Astrocyte (in vitro differentiated cells and primary cell): ENCODE measurements around the gene TINCR. TPM values are rescaled to one million over a fixed set of nuclear protein-coding genes. Genes with fewer than 3 reads are reported as not detected.
"Not testable (repeated sequence)": the region's sequence is repeated elsewhere in the genome, so short reads cannot be mapped to it uniquely, and the experiment has no call there.

Source experiments
- DNase-seq: peaks from one replicate; pipeline ENCODE4 v3.0.0-alpha.2; 2010; ENCODE audit warnings: low read depth
- FAIRE-seq: peaks from 2 replicates; lab custom pipeline; 2011; peaks lifted over from hg19 to GRCh38; lab: Jason Lieb, UNC
- H2AFZ ChIP-seq: 2 replicates; pipeline ENCODE4 v1.6.0; 2012; ENCODE audit warnings: low read depth, low read length, inconsistent platforms
- H3K27ac ChIP-seq: 2 replicates; pipeline ENCODE4 v1.5.1; 2011; ENCODE audit warnings: low read depth, low read length, inconsistent platforms
- H3K27me3 ChIP-seq: 2 replicates; pipeline ENCODE4 v1.6.0; 2011; ENCODE audit warnings: low read length, inconsistent platforms; ENCODE audit not compliant: insufficient read depth
- H3K36me3 ChIP-seq: 2 replicates; pipeline ENCODE4 v1.5.1; 2011; ENCODE audit warnings: low read length, inconsistent platforms; ENCODE audit not compliant: insufficient read depth
- H3K4me1 ChIP-seq: 2 replicates; pipeline ENCODE4 v1.5.1; 2011; ENCODE audit warnings: low read length, inconsistent platforms; ENCODE audit not compliant: insufficient read depth
- H3K4me2 ChIP-seq: 2 replicates; pipeline ENCODE4 v1.6.0; 2012; ENCODE audit warnings: low read length, inconsistent platforms
- H3K4me3 ChIP-seq: 2 replicates; pipeline ENCODE4 v1.5.1; 2011; ENCODE audit warnings: low read depth, mild to moderate bottlenecking, low read length, inconsistent platforms; ENCODE audit not compliant: insufficient read depth
- H3K79me2 ChIP-seq: 2 replicates; pipeline ENCODE4 v1.6.0; 2012; ENCODE audit warnings: mild to moderate bottlenecking, low read length, inconsistent platforms; ENCODE audit not compliant: insufficient read depth
- H3K9ac ChIP-seq: 2 replicates; pipeline ENCODE4 v1.6.0; 2012; ENCODE audit warnings: mild to moderate bottlenecking, low read length, inconsistent platforms
- H3K9me3 ChIP-seq: 2 replicates; pipeline ENCODE4 v1.5.1; 2012; ENCODE audit warnings: low read depth, mild to moderate bottlenecking, low read length, inconsistent platforms; ENCODE audit not compliant: insufficient read depth
- H4K20me1 ChIP-seq: 2 replicates; pipeline ENCODE4 v1.6.0; 2012; ENCODE audit warnings: low read length, inconsistent platforms; ENCODE audit not compliant: insufficient read depth
- H3K27ac Mint-ChIP-seq: one replicate; pipeline ENCODE4 v1.8.0; 2021; ENCODE audit warnings: mild to moderate bottlenecking, mixed read lengths; ENCODE audit not compliant: unreplicated experiment
- H3K27me3 Mint-ChIP-seq: one replicate; pipeline ENCODE4 v1.8.0; 2021; ENCODE audit warnings: low read depth, mixed read lengths; ENCODE audit not compliant: unreplicated experiment
- H3K36me3 Mint-ChIP-seq: one replicate; pipeline ENCODE4 v1.8.0; 2021; ENCODE audit warnings: low read depth, mixed read lengths; ENCODE audit not compliant: unreplicated experiment
- H3K4me1 Mint-ChIP-seq: one replicate; pipeline ENCODE4 v1.8.0; 2021; ENCODE audit warnings: low read depth, mixed read lengths; ENCODE audit not compliant: unreplicated experiment
- H3K4me3 Mint-ChIP-seq: one replicate; pipeline ENCODE4 v1.8.0; 2021; ENCODE audit warnings: mild to moderate bottlenecking, moderate library complexity, mixed read lengths; ENCODE audit not compliant: unreplicated experiment
- H3K9me3 Mint-ChIP-seq: one replicate; pipeline ENCODE4 v1.8.0; 2021; ENCODE audit warnings: mild to moderate bottlenecking, mixed read lengths; ENCODE audit not compliant: unreplicated experiment
- CTCF ChIP-seq: IDR thresholded peaks from 2 replicates; pipeline ENCODE4 v1.5.1; 2011; ENCODE audit warnings: low read depth, mild to moderate bottlenecking, inconsistent platforms, low read length, moderate library complexity; ENCODE audit not compliant: insufficient read depth
- EZH2 ChIP-seq: IDR thresholded peaks from 2 replicates; pipeline ENCODE4 v1.6.1; 2012; ENCODE audit warnings: mild to moderate bottlenecking, low read length, inconsistent platforms; ENCODE audit not compliant: insufficient read depth
- total RNA-seq: library from RNA; stranded (reverse); gene quantifications from 2 replicates; pipeline ENCODE4 v1.2.1, GENCODE V29; 2021

TINCR gene
- total RNA-seq, 1 donor from 2014 or later: 1.4 TPM

GRCh38 chr19:5536982-5537579, 30.7 kb downstream of the TINCR start:
- H3K36me3 Mint-ChIP-seq, H4K20me1 ChIP-seq, FAIRE-seq, H3K27ac Mint-ChIP-seq, H3K27me3 ChIP-seq, H2AFZ ChIP-seq, H3K27ac ChIP-seq, H3K4me1 Mint-ChIP-seq, H3K4me3 Mint-ChIP-seq, H3K79me2 ChIP-seq, H3K36me3 ChIP-seq: not testable (repeated sequence)
- Histone ChIP-seq H3K4me2 (peak overlapping the region; percentile 82), H3K4me1 (peaks cover 14% of the 10 kb centered on the region), H3K4me3 (peak overlapping the region; percentile 32), H3K9me3 (peaks cover 13% of the 10 kb centered on the region), H3K9ac (peak overlapping the region; percentile 19)
- DNase-seq: peak; percentile 48
- peaks cover 21% of the 10 kb centered on the region for H3K27me3 Mint-ChIP-seq
- peaks cover 20% of the 10 kb centered on the region for H3K9me3 Mint-ChIP-seq

- no peaks in the 10 kb centered on the region for H3K27me3 ChIP-seq
- DNase-seq (peak; percentile 54), FAIRE-seq (no peak)
- H3K27ac ChIP-seq: no peak overlapping the region
- H3K36me3 ChIP-seq: no peaks in the 10 kb centered on the region
- H3K9ac ChIP-seq: peak overlapping the region; percentile 19
- Mint-ChIP-seq H3K4me1 (peaks cover 4% of the 10 kb centered on the region), H3K27ac (no peak overlapping the region), H3K27me3 (peaks cover 21% of the 10 kb centered on the region), H3K4me3 (no peak overlapping the region), H3K36me3 (no peaks in the 10 kb centered on the region), H3K9me3 (peaks cover 20% of the 10 kb centered on the region)
- peak overlapping the region; percentile 32 for H3K4me3 ChIP-seq
- TF ChIP-seq CTCF (no peak), EZH2 (no peak)
- H4K20me1 ChIP-seq: no peaks in the 10 kb centered on the region
- H3K4me2 ChIP-seq: peak overlapping the region; percentile 82
- no peaks in the 10 kb centered on the region for H3K79me2 ChIP-seq
- peaks cover 13% of the 10 kb centered on the region for H3K9me3 ChIP-seq
- no peak overlapping the region for H2AFZ ChIP-seq
- H3K4me1 ChIP-seq: peaks cover 14% of the 10 kb centered on the region
Measured at GRCh38 chr19:5536337-5536894, 31.3 kb downstream of the TINCR start.

GRCh38 chr19:5534787-5535586, 32.8 kb downstream of the TINCR start:
- Mint-ChIP-seq H3K4me3 (no peak overlapping the region), H3K27ac (no peak overlapping the region), H3K27me3 (peaks cover 27% of the 10 kb centered on the region), H3K9me3 (peaks cover 20% of the 10 kb centered on the region), H3K4me1 (peaks cover 4% of the 10 kb centered on the region), H3K36me3 (no peaks in the 10 kb centered on the region)
- no peak for DNase-seq
- no peak overlapping the region for H3K9ac ChIP-seq
- no peak overlapping the region for H3K27ac ChIP-seq
- TF ChIP-seq CTCF: peak; percentile 54
- TF ChIP-seq EZH2: no peak
- H2AFZ ChIP-seq: no peak overlapping the region
- no peak for FAIRE-seq
- H3K4me1 ChIP-seq: peaks cover 14% of the 10 kb centered on the region
- H3K9me3 ChIP-seq: peaks cover 13% of the 10 kb centered on the region
- H3K4me2 ChIP-seq: no peak overlapping the region
- H3K79me2 ChIP-seq: no peaks in the 10 kb centered on the region
- H4K20me1 ChIP-seq: no peaks in the 10 kb centered on the region
- no peaks in the 10 kb centered on the region for H3K36me3 ChIP-seq
- peaks cover 2% of the 10 kb centered on the region for H3K27me3 ChIP-seq
- no peak overlapping the region for H3K4me3 ChIP-seq
